Thymus (tissue), 11 donors: ENCODE data around the gene NXPE1. TPM values are rescaled to one million over a fixed set of nuclear protein-coding genes. Genes with fewer than 3 reads are reported as not detected.

Experiments
- DNase-seq, 9 donors: peaks; one replicate each; pipeline ENCODE4 v3.0.0-alpha.2; 2013; ENCODE audit warnings: low spot score in 9 of 9, low read depth in 6 of 9, missing footprints in 1 of 9
- H3K27ac ChIP-seq, 2 donors: one replicate each; pipeline ENCODE4 v1.5.1; 2013; ENCODE audit warnings: control low read depth in 1 of 2, low read depth in 1 of 2, low read length in 1 of 2, mild to moderate bottlenecking in 1 of 2, moderate library complexity in 1 of 2
- H3K27me3 ChIP-seq, 2 donors: one replicate each; pipeline ENCODE4 v1.5.1; 2013; ENCODE audit warnings: low read length in 1 of 2; ENCODE audit not compliant: control insufficient read depth in 2 of 2, insufficient read depth in 1 of 2
- H3K36me3 ChIP-seq, 2 donors: one replicate each; pipeline ENCODE4 v1.5.1; 2013; ENCODE audit warnings: low read length in 1 of 2, mild to moderate bottlenecking in 1 of 2, moderate library complexity in 1 of 2; ENCODE audit not compliant: control insufficient read depth in 2 of 2, insufficient read depth in 2 of 2
- H3K4me1 ChIP-seq, 2 donors: one replicate each; pipeline ENCODE4 v1.5.1; 2013; ENCODE audit warnings: low read length in 2 of 2; ENCODE audit not compliant: control insufficient read depth in 2 of 2, insufficient read depth in 2 of 2
- H3K4me3 ChIP-seq, 2 donors: one replicate each; pipeline ENCODE4 v1.5.1; 2013; ENCODE audit warnings: low read length in 2 of 2, control low read depth in 1 of 2, mild to moderate bottlenecking in 1 of 2
- H3K9me3 ChIP-seq, 2 donors: one replicate each; pipeline ENCODE4 v1.5.1; 2013; ENCODE audit warnings: low read length in 1 of 2, mild to moderate bottlenecking in 1 of 2; ENCODE audit not compliant: control insufficient read depth in 2 of 2, insufficient read depth in 1 of 2
- WGBS: extraction: QIAGEN DNeasy Blood & Tissue Kit; methylation state at CpG from one replicate; pipeline ENCODE4 v1.1.7; 2013; 5-methylcytosine and 5-hydroxymethylcytosine counted together
- polyA plus RNA-seq: library from polyadenylated mRNA; stranded (reverse); fragments of 200-250 nt; gene quantifications from one replicate; pipeline ENCODE4 v1.2.3, GENCODE V29; 2013
- total RNA-seq: library from RNA; stranded (reverse); fragments of 120-200 nt; gene quantifications from one replicate; pipeline ENCODE4 v1.2.4, GENCODE V29; 2013
- donor health status: healthy.

Gene NXPE1
- total and polyA plus RNA-seq, 2 donors: 0.05 TPM; not detected in 1

DNA sequence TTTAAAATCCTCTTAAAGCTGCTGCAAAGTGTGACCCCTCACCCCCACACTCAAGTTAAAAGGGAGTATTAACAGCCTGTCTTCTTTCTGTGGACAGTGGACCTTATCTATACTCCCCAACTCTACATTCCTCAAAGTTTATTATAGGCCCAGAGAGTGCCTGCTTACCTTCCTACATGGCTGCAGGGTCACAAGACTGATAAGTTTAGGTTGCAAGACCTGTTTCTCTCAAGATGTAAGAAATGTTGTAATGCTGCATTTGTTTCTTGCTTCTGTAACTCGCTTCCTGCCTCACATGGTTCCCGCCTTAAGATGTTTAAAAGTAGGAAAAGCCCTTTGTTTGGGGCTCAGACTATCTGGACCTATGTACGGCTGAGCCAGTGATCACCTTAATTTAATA lies 10.1 kb upstream of the NXPE1 start:
- Histone ChIP-seq H3K27me3 (no peaks in the 10 kb centered on the region), H3K4me3 (no peak overlapping the region), H3K27ac (no peak overlapping the region), H3K36me3 (no peaks in the 10 kb centered on the region), H3K4me1 (no peaks in the 10 kb centered on the region), H3K9me3 (no peaks in the 10 kb centered on the region)
- WGBS: 76% methylated on average over 3 of the region's 3 CpGs
- no peak for DNase-seq

DNA sequence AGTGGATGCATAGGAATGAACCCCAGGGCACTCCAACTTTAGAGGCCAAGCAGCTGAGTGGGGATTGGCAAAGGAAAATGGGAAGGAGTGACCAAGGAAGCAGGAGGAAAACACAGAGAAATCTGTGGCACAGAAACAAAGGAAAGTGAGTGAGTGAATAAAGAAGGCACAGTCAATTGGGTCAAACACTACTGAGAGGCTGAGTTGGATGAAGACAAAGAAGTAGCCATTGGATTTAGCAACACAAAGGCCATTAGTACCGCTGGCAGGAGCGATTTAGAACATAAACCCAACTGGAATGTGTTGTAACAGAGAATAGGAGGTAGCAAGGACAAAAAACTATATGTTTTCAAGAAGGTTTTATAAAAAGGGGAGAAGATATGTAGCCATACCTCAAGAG lies 6.6 kb upstream of the NXPE1 start:
- Histone ChIP-seq H3K27me3 (no peaks in the 10 kb centered on the region), H3K4me3 (no peak overlapping the region), H3K27ac (no peak overlapping the region), H3K4me1 (no peaks in the 10 kb centered on the region), H3K36me3 (no peaks in the 10 kb centered on the region), H3K9me3 (no peaks in the 10 kb centered on the region)
- DNase-seq: no peak
- 62% methylated on average over 2 of the region's 2 CpGs for WGBS

DNA sequence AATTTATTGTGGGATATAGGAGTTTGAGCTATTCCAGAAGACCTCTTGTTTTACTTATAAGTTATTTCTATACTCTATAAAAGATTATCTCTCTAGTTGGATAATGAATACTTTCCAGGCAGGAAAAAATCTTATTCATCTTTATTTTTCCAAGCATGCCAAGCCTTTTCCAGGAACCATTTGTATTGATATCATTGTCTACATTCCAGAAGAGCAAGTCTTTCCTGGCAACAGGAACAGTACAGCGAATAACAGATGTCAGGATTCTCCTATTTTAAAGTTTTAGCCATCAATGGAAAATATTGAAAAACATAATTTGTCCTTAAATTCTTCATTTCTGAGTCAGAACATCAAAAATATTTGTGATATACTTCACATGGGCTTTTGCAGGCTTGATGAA lies 5.2 kb upstream of the NXPE1 start:
- Histone ChIP-seq H3K27me3 (no peaks in the 10 kb centered on the region), H3K27ac (no peak overlapping the region), H3K36me3 (no peaks in the 10 kb centered on the region), H3K4me1 (no peaks in the 10 kb centered on the region), H3K9me3 (no peaks in the 10 kb centered on the region), H3K4me3 (no peak overlapping the region)
- DNase-seq: no peak
- 91% methylated on average over 1 of the region's 1 CpG for WGBS

DNA sequence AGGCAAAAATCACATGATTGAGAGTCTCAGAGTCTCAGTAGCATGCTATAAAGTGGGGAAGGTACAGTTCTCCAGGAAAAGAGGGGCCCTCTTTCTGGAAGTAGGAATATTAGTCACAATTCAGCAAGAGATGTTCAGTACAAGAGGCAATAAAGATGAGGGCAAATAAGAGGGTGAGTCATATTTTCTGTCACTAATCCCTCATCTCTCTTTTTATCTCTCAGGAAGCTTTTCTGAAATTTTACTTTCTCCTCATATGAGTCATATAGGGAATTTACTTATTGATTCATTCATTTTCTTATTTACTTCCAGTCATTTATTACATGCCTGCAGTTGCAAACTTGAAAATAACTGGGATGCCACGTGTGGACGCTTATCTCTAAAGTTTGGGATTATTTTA lies 3.4 kb upstream of the NXPE1 start:
- WGBS: 92% methylated on average over 2 of the region's 2 CpGs
- no peak for DNase-seq
- H3K36me3 ChIP-seq: no peaks in the 10 kb centered on the region

DNA sequence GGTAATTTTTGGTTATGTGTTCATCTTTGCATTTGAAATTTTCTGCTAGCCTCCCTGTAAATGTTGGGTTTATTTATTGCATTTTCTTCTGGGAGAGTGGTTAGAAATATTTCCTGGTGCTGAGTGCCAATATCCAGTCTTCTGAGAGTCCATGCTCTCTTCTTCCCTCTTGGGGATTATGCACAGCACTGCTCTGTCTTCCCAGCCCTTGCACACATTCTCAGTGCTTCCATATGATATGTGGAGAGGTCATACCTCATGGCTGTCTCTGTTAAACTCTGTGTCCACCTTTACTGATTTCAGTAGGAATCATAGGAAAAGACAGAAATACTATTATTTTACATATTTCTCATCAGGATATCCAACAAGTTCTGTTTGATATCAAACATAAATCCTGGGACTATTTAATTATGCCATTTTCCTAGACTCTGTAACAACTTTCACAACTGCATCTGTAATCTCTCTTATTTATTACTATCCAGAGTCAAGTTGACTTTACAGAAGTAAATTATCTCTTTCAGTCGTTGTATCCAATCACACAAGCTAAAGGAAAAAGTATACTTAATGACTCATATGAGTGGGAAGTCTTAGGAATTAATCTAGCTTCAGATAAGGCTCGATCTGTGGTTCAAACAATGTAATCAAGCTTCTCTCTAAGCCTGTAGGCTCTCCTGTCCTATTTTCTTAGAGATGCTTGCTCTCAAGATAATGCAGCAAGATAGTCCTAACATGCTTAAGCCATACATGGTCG lies 2.7 kb upstream of the NXPE1 start:
- Histone ChIP-seq H3K27ac (no peak overlapping the region), H3K9me3 (no peaks in the 10 kb centered on the region), H3K4me1 (no peaks in the 10 kb centered on the region), H3K4me3 (no peak overlapping the region), H3K27me3 (no peaks in the 10 kb centered on the region), H3K36me3 (no peaks in the 10 kb centered on the region)
- no peak for DNase-seq
- 61% methylated on average over 3 of the region's 3 CpGs for WGBS

More for the DNA sequence above, 3.4 kb upstream of the NXPE1 start:
- Histone ChIP-seq H3K4me3 (no peak overlapping the region), H3K9me3 (no peaks in the 10 kb centered on the region), H3K27me3 (no peaks in the 10 kb centered on the region), H3K4me1 (no peaks in the 10 kb centered on the region), H3K27ac (no peak overlapping the region)

DNA sequence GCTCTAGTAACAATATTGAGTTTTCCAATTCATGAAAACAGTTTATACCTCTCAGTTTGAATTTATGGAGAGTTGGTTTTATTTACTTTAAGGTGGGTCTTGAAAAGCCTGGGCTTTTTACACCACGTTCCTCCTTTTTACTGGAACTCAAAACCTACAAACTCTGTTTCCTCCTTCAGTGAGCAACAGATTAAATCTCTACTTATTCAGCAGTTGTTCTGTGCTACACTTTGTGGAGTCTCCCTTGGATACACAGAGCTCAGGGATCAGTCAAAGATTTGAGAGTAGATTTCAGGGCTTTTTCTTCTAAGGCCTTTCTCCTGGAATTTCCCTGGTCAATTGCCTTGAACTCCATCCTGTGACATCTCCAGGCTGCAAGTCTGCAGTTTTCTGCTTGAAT lies 3.5 kb downstream of the NXPE1 start:
- Histone ChIP-seq H3K27ac (no peak overlapping the region), H3K9me3 (no peaks in the 10 kb centered on the region), H3K36me3 (no peaks in the 10 kb centered on the region), H3K27me3 (no peaks in the 10 kb centered on the region), H3K4me3 (no peak overlapping the region), H3K4me1 (no peaks in the 10 kb centered on the region)
- 19% methylated on average over 1 of the region's 1 CpG for WGBS
- DNase-seq: no peak

DNA sequence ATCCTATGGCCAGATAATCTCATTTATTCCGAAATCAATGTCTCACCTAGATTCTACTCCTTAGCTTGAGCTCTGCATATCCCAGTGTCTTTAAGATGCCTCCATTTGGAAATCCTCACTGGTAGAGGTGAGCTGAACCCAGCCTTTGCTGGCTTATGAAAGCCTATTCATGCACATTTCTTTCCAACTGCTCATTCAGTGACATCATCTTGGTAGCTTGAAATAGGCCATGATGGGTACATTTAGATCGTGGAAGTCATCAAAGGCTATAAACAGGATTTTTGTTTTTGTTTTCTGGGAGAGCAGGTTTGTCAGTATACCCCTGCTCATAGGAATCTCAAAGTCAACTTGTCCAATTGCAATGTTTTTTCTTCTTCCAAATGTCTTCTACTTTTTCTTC lies 6.0 kb downstream of the NXPE1 start:
- no peak overlapping the region for H3K27ac ChIP-seq
- no peaks in the 10 kb centered on the region for H3K9me3 ChIP-seq
- no peaks in the 10 kb centered on the region for H3K4me1 ChIP-seq
- 92% methylated on average over 2 of the region's 2 CpGs for WGBS
- no peak overlapping the region for H3K4me3 ChIP-seq
- H3K36me3 ChIP-seq: no peaks in the 10 kb centered on the region
- no peaks in the 10 kb centered on the region for H3K27me3 ChIP-seq
- no peak for DNase-seq

DNA sequence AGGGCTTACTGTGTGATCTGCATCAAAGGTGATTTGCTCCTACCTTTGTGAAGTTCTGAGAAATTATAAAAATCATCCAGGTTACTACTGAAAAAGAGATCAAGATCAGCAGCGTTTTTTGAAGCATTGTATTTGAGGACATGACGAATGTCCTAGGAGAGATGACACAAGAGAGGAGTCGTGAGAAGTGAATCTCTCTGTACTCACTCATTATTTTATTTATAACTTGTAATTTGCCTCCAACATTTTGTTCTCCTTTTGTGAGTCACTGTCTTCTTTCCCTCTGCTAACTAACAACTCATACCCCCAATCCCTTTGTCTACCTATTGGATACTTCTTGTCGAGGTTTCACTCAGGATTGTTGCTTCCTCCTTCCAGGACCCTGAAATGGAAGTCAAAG lies 8.6 kb downstream of the NXPE1 start:
- no peak for DNase-seq
- 96% methylated on average over 4 of the region's 4 CpGs for WGBS
- Histone ChIP-seq H3K27ac (no peak overlapping the region), H3K4me3 (no peak overlapping the region), H3K36me3 (no peaks in the 10 kb centered on the region), H3K9me3 (no peaks in the 10 kb centered on the region), H3K4me1 (no peaks in the 10 kb centered on the region), H3K27me3 (no peaks in the 10 kb centered on the region)

DNA sequence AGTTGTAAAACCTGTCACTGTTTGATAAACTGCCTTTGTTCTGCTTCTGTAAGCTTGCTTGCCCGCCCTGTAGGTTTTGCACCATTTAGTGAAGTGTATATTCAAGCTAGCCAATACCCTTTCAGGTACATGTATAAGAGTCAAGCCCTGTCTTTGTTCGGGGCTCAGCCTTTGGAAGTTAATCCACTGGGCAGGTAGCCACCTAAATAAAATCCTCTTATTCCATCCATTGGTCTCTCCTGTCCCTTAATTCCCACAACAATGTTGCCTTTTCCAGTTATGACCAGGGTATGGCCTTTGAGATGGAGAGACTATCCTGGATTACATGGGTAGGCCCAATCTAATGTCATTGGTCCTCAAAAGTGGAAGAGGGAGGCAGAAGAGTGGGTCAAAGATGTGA lies 34.0 kb downstream of the NXPE1 start:
- DNase-seq: no peak
- Histone ChIP-seq H3K27me3 (no peaks in the 10 kb centered on the region), H3K27ac (no peak overlapping the region), H3K9me3 (no peaks in the 10 kb centered on the region), H3K4me3 (no peak overlapping the region), H3K4me1 (no peaks in the 10 kb centered on the region), H3K36me3 (no peaks in the 10 kb centered on the region)
- 89% methylated on average over 2 of the region's 2 CpGs for WGBS
